Mesothelial cell of epicardium (in vitro differentiated cells): ENCODE results near the gene ANKS3. TPM values are rescaled to one million over a fixed set of nuclear protein-coding genes. Genes with fewer than 3 reads are reported as not detected.

Source experiments
- DNase-seq, 2 experiments: peaks; one replicate each; pipeline ENCODE4 v3.0.0; 2021; ENCODE audit warnings: low spot score in 2 of 2; ENCODE audit not compliant: unreplicated experiment in 2 of 2
- H3K27ac Mint-ChIP-seq: 2 replicates; pipeline ENCODE4 v1.8.0; 2021; ENCODE audit warnings: mixed read lengths
- H3K27me3 Mint-ChIP-seq: 2 replicates; pipeline ENCODE4 v1.8.0; 2021; ENCODE audit warnings: low read depth, mixed read lengths
- H3K36me3 Mint-ChIP-seq: 2 replicates; pipeline ENCODE4 v1.8.0; 2021; ENCODE audit warnings: mixed read lengths
- H3K4me1 Mint-ChIP-seq: 2 replicates; pipeline ENCODE4 v1.8.0; 2021; ENCODE audit warnings: mixed read lengths
- H3K4me3 Mint-ChIP-seq: 2 replicates; pipeline ENCODE4 v1.8.0; 2021; ENCODE audit warnings: mild to moderate bottlenecking, moderate library complexity, mixed read lengths
- H3K9me3 Mint-ChIP-seq: 2 replicates; pipeline ENCODE4 v1.8.0; 2021; ENCODE audit warnings: mixed read lengths
- CTCF ChIP-seq: fragments of 200-600 bp; sonication (generic); IDR thresholded peaks from one replicate; pipeline ENCODE4 v1.5.0; 2021; ENCODE audit warnings: antibody characterized with exemption; ENCODE audit not compliant: unreplicated experiment
- total RNA-seq: library from RNA; stranded (reverse); gene quantifications from 3 replicates; pipeline ENCODE4 v1.2.1, GENCODE V29; 2021

ANKS3 gene
- total RNA-seq, 1 donor from 2014 or later = 45.8 TPM

- no peak overlapping the region for H3K4me3 Mint-ChIP-seq
- no peaks in the 10 kb centered on the region for H3K9me3 Mint-ChIP-seq
- DNase-seq = no peak
- H3K36me3 Mint-ChIP-seq = peaks cover 25% of the 10 kb centered on the region
- no peak overlapping the region for H3K27ac Mint-ChIP-seq
- peaks cover 9% of the 10 kb centered on the region for H3K4me1 Mint-ChIP-seq
- no peaks in the 10 kb centered on the region for H3K27me3 Mint-ChIP-seq
- TF ChIP-seq CTCF = no peak
Observed at GRCh38 chr16:4762205-4762604, 28.1 kb upstream of the ANKS3 start.

GRCh38 chr16:4760221-4760910 is 26.3 kb upstream of the ANKS3 start:
- no peak for DNase-seq
- Mint-ChIP-seq H3K27ac (no peak overlapping the region), H3K9me3 (peaks cover 5% of the 10 kb centered on the region), H3K4me1 (no peaks in the 10 kb centered on the region), H3K27me3 (no peaks in the 10 kb centered on the region), H3K36me3 (peaks cover 39% of the 10 kb centered on the region), H3K4me3 (no peak overlapping the region)
- no peak for TF ChIP-seq CTCF

- TF ChIP-seq CTCF = no peak
- peaks cover 47% of the 10 kb centered on the region for H3K36me3 Mint-ChIP-seq
Observed at GRCh38 chr16:4755687-4756086, 21.6 kb upstream of the ANKS3 start.

GRCh38 chr16:4754865-4755264 is 20.8 kb upstream of the ANKS3 start:
- no peak for TF ChIP-seq CTCF
- peaks cover 5% of the 10 kb centered on the region for H3K9me3 Mint-ChIP-seq
- no peak overlapping the region for H3K27ac Mint-ChIP-seq
- DNase-seq = no peak
- H3K4me3 Mint-ChIP-seq = no peak overlapping the region
- H3K36me3 Mint-ChIP-seq = peaks cover 42% of the 10 kb centered on the region
- H3K27me3 Mint-ChIP-seq = no peaks in the 10 kb centered on the region
- H3K4me1 Mint-ChIP-seq = no peaks in the 10 kb centered on the region

More at GRCh38 chr16:4755687-4756086, 21.6 kb upstream of the ANKS3 start:
- Mint-ChIP-seq H3K27ac (no peak overlapping the region), H3K4me1 (no peaks in the 10 kb centered on the region), H3K4me3 (no peak overlapping the region), H3K9me3 (peaks cover 5% of the 10 kb centered on the region), H3K27me3 (no peaks in the 10 kb centered on the region)
- DNase-seq = no peak

GRCh38 chr16:4753227-4753626 is 19.2 kb upstream of the ANKS3 start:
- Mint-ChIP-seq H3K27ac (no peak overlapping the region), H3K4me1 (no peaks in the 10 kb centered on the region), H3K36me3 (peaks cover 29% of the 10 kb centered on the region), H3K4me3 (no peak overlapping the region), H3K27me3 (no peaks in the 10 kb centered on the region), H3K9me3 (peaks cover 5% of the 10 kb centered on the region)
- DNase-seq = no peak
- TF ChIP-seq CTCF = no peak
